CD4-positive, alpha-beta T cell (primary cell): ENCODE results near the gene TPMT. TPM values are rescaled to one million over a fixed set of nuclear protein-coding genes. Genes with fewer than 3 reads are reported as not detected.

ENCODE experiments used
- ATAC-seq: fragments of 200-7000 bp; cut with Tn5 transposase; one replicate; pipeline ENCODE4 v1.10.0; 2022; ENCODE audit warnings: mild to moderate bottlenecking; ENCODE audit not compliant: poor library complexity
- CTCF ChIA-PET: fragments of 350-600 bp; sonication (Branson Sonifier 250); formaldehyde crosslinking; loops from one replicate; lab custom pipeline; 2021; ENCODE audit warnings: antibody characterized with exemption, inconsistent platforms; lab: Charles Lee
- POLR2A ChIA-PET: fragments of 350-600 bp; sonication (Branson Sonifier 250); formaldehyde crosslinking; loops from one replicate; lab custom pipeline; 2021; ENCODE audit warnings: antibody characterized with exemption, inconsistent platforms; lab: Charles Lee
- DNase-seq, 14 experiments: peaks; one replicate each; pipeline ENCODE4 v3.0.0-alpha.2; 2013 to 2020; ENCODE audit warnings: mixed read lengths in 2 of 14
- H3K27ac ChIP-seq, 2 donors: one replicate each; pipeline versions ENCODE4 v1.5.1 to v1.7.0; 2013; ENCODE audit warnings: low read length in 2 of 2, low read depth in 1 of 2, mild to moderate bottlenecking in 1 of 2
- H3K27me3 ChIP-seq, 2 experiments: 1 replicate in 1 of 2; 2 replicates in 1 of 2; pipeline versions ENCODE4 v1.6.1 to v1.7.0; 2013; ENCODE audit warnings: low read length in 2 of 2, control low read depth in 1 of 2, mild to moderate bottlenecking in 1 of 2, moderate library complexity in 1 of 2; ENCODE audit not compliant: insufficient read depth in 2 of 2, control insufficient read depth in 1 of 2
- H3K36me3 ChIP-seq: one replicate; pipeline ENCODE4 v1.6.1; 2013; ENCODE audit warnings: low read length, control low read depth; ENCODE audit not compliant: insufficient read depth
- H3K4me1 ChIP-seq: one replicate; pipeline ENCODE4 v1.6.1; 2013; ENCODE audit warnings: low read length, control low read depth; ENCODE audit not compliant: insufficient read depth
- H3K4me3 ChIP-seq: one replicate; pipeline ENCODE4 v1.5.1; 2013; ENCODE audit warnings: mild to moderate bottlenecking, low read length, moderate library complexity
- H3K9me3 ChIP-seq, 2 experiments: 1 replicate in 1 of 2; 2 replicates in 1 of 2; pipeline versions ENCODE4 v1.6.1 to v1.7.0; 2013; ENCODE audit warnings: low read length in 2 of 2, mild to moderate bottlenecking in 2 of 2, control low read depth in 1 of 2, moderate library complexity in 1 of 2; ENCODE audit not compliant: control insufficient read depth in 1 of 2, insufficient read depth in 1 of 2
- H3K27ac Mint-ChIP-seq: one replicate; pipeline ENCODE4 v1.8.0; 2020; ENCODE audit warnings: mixed read lengths
- H3K27me3 Mint-ChIP-seq: one replicate; pipeline ENCODE4 v1.8.0; 2021; ENCODE audit warnings: mixed read lengths
- H3K36me3 Mint-ChIP-seq: one replicate; pipeline ENCODE4 v1.8.0; 2021; ENCODE audit warnings: low read depth, mixed read lengths
- H3K4me1 Mint-ChIP-seq: one replicate; pipeline ENCODE4 v1.8.0; 2021; ENCODE audit warnings: low read depth, mixed read lengths
- H3K4me3 Mint-ChIP-seq: one replicate; pipeline ENCODE4 v1.8.0; 2020; ENCODE audit warnings: mild to moderate bottlenecking, mixed read lengths
- H3K9me3 Mint-ChIP-seq: one replicate; pipeline ENCODE4 v1.8.0; 2020; ENCODE audit warnings: mixed read lengths
- CTCF ChIP-seq: fragments of 200-600 bp; IDR thresholded peaks from one replicate; pipeline ENCODE4 v1.8.0; 2022; ENCODE audit warnings: antibody characterized with exemption, mild to moderate bottlenecking
- intact Hi-C, 2 experiments: fragments of 100-400 bp; cut with DNase I in 1 of 2; cut with micrococcal nuclease in 1 of 2; formaldehyde crosslinking; loops; one replicate each; pipeline versions ENCODE4 v1.15.1 to v1.9.0; 2023 to 2025; cut with DNase I, micrococcal nuclease
- total RNA-seq, 174 experiments: library from RNA in 2 of 174; stranded (reverse) in 2 of 174; gene quantifications; one replicate each; pipeline ENCODE4 v1.2.3 and lab custom pipeline; 2021 to 2026

TPMT gene
- total RNA-seq, 2 experiments from 2014 or later = 3.2 to 3.3 TPM

GRCh38 chr6:18121580-18122127 lies 33.2 kb downstream of the TPMT start:
- Mint-ChIP-seq H3K4me1 (peaks cover 13% of the 10 kb centered on the region), H3K27me3 (peaks cover 32% of the 10 kb centered on the region), H3K36me3 (peaks cover 4% of the 10 kb centered on the region), H3K9me3 (no peaks in the 10 kb centered on the region), H3K4me3 (peak overlapping the region; percentile 56), H3K27ac (no peak overlapping the region)
- peak overlapping the region; percentile 39 for H3K4me3 ChIP-seq
- ChIA-PET CTCF (no interaction called here), POLR2A (no interaction called here)
- no peak for TF ChIP-seq CTCF
- no peak overlapping the region for H3K27ac ChIP-seq
- no peak for ATAC-seq
- H3K36me3 ChIP-seq = no peaks in the 10 kb centered on the region
- peak in 1 of 14 experiments; percentile 9 for DNase-seq
- intact Hi-C loops = loop anchor here (1.0 to 10.0 kb wide), 2 partner anchors 383 to 965 kb away; no protein-coding TSS in a partner anchor
- peaks cover 13% of the 10 kb centered on the region for H3K4me1 ChIP-seq
- H3K27me3 ChIP-seq = no peaks in the 10 kb centered on the region
- H3K9me3 ChIP-seq = peaks cover 0 to 9% of the 10 kb centered on the region in 2 experiments

- Histone ChIP-seq H3K27ac (no peak overlapping the region), H3K4me3 (no peak overlapping the region), H3K9me3 (peaks cover 0 to 9% of the 10 kb centered on the region in 2 experiments), H3K4me1 (peaks cover 13% of the 10 kb centered on the region), H3K36me3 (no peaks in the 10 kb centered on the region), H3K27me3 (no peaks in the 10 kb centered on the region)
- Mint-ChIP-seq H3K4me3 (no peak overlapping the region), H3K27me3 (peaks cover 35% of the 10 kb centered on the region), H3K9me3 (no peaks in the 10 kb centered on the region), H3K4me1 (peaks cover 13% of the 10 kb centered on the region), H3K36me3 (peaks cover 4% of the 10 kb centered on the region), H3K27ac (no peak overlapping the region)
- no peak for ATAC-seq
- CTCF ChIA-PET = interaction anchor here (0.6 kb wide), 2 partner anchors 43 to 175 kb away, joined by 3 to 4 read pairs; no protein-coding TSS in a partner anchor
- intact Hi-C loops = no loop called here
- TF ChIP-seq CTCF = no peak
- POLR2A ChIA-PET = no interaction called here
- no peak for DNase-seq
Measured at GRCh38 chr6:18119236-18119635, 35.6 kb downstream of the TPMT start.

GRCh38 chr6:18118330-18118729 lies 36.5 kb downstream of the TPMT start:
- ChIA-PET CTCF (interaction anchor here (0.6 kb wide), 1 partner anchor 43 kb away, joined by 3 read pairs; no protein-coding TSS in a partner anchor), POLR2A (no interaction called here)
- H3K9me3 ChIP-seq = peaks cover 0 to 9% of the 10 kb centered on the region in 2 experiments
- Mint-ChIP-seq H3K4me1 (peaks cover 13% of the 10 kb centered on the region), H3K27me3 (peaks cover 39% of the 10 kb centered on the region), H3K27ac (no peak overlapping the region), H3K9me3 (no peaks in the 10 kb centered on the region), H3K36me3 (peaks cover 4% of the 10 kb centered on the region), H3K4me3 (no peak overlapping the region)
- DNase-seq (no peak), ATAC-seq (no peak)
- no peak overlapping the region for H3K27ac ChIP-seq
- H3K27me3 ChIP-seq = no peaks in the 10 kb centered on the region
- H3K4me1 ChIP-seq = peaks cover 13% of the 10 kb centered on the region
- intact Hi-C loops = no loop called here
- no peak for TF ChIP-seq CTCF
- H3K36me3 ChIP-seq = no peaks in the 10 kb centered on the region
- H3K4me3 ChIP-seq = no peak overlapping the region
